Panc1 (cell line): ENCODE results near the gene TAC3. TPM values are rescaled to one million over a fixed set of nuclear protein-coding genes. Genes with fewer than 3 reads are reported as not detected.

Experiments
- ATAC-seq: fragments of 200-7000 bp; cut with Tn5 transposase; 2 replicates; pipeline ENCODE4 v1.9.1; 2020; ENCODE audit warnings: mild to moderate bottlenecking, moderate library complexity
- BruUV-seq: library from RNA; stranded (reverse); fragments of 400-500 nt; replicated peaks from 2 replicates; lab custom pipeline; 2021; lab: Mats Ljungman, UMichigan
- CTCF ChIA-PET: fragments of 300-600 bp; sonication (Branson Sonifier 250); formaldehyde crosslinking; loops from one replicate; lab custom pipeline; 2022; ENCODE audit warnings: antibody characterized with exemption; lab: Charles Lee
- POLR2A ChIA-PET: fragments of 300-600 bp; sonication (Branson Sonifier 250); formaldehyde crosslinking; loops from one replicate; lab custom pipeline; 2022; ENCODE audit warnings: antibody characterized with exemption; lab: Charles Lee
- DNase-seq: peaks from one replicate; pipeline ENCODE4 v3.0.0-alpha.2; 2010; ENCODE audit warnings: low read depth, low spot score
- H3K27ac ChIP-seq: 2 replicates; pipeline ENCODE4 v1.5.1; 2011; ENCODE audit warnings: mild to moderate bottlenecking, low read length, inconsistent platforms
- H3K27me3 ChIP-seq: fragments of 200-500 bp; sonication (Bioruptor generic); 2 replicates; pipeline ENCODE4 v1.6.0; 2014; ENCODE audit warnings: low read length, inconsistent platforms; ENCODE audit not compliant: control insufficient read depth, insufficient read depth
- H3K36me3 ChIP-seq: fragments of 200-500 bp; sonication (Bioruptor generic); 2 replicates; pipeline ENCODE4 v1.5.1; 2014; ENCODE audit warnings: inconsistent platforms, mild to moderate bottlenecking, low read length, moderate library complexity; ENCODE audit not compliant: control insufficient read depth, insufficient read depth
- H3K4me1 ChIP-seq: 2 replicates; pipeline ENCODE4 v1.5.1; 2011; ENCODE audit warnings: inconsistent platforms, mild to moderate bottlenecking, low read length, moderate library complexity; ENCODE audit not compliant: control insufficient read depth, insufficient read depth
- H3K4me3 ChIP-seq, 2 experiments: 2 replicates each; pipeline ENCODE4 v1.5.1; 2011 to 2012; ENCODE audit warnings: low read depth in 2 of 2, low read length in 2 of 2, mild to moderate bottlenecking in 2 of 2, inconsistent platforms in 1 of 2, moderate library complexity in 1 of 2
- H3K9me3 ChIP-seq: fragments of 200-500 bp; sonication (Bioruptor generic); 2 replicates; pipeline ENCODE4 v1.5.1; 2014; ENCODE audit warnings: low read depth, mild to moderate bottlenecking, inconsistent platforms, low read length, moderate library complexity; ENCODE audit not compliant: control insufficient read depth, insufficient read depth
- POLR2AphosphoS5 ChIP-seq: IDR thresholded peaks from 2 replicates; pipeline ENCODE4 v1.6.1; 2012; ENCODE audit warnings: mild to moderate bottlenecking, low read depth, low read length, moderate library complexity
- SIN3A ChIP-seq: IDR thresholded peaks from 2 replicates; pipeline ENCODE4 v1.6.1; 2012; ENCODE audit warnings: low read depth, mild to moderate bottlenecking, low read length, moderate library complexity, borderline replicate concordance; ENCODE audit not compliant: insufficient read depth
- TCF7L2 ChIP-seq: IDR thresholded peaks from 2 replicates; pipeline ENCODE4 v1.6.1; 2011; ENCODE audit warnings: mild to moderate bottlenecking, low read depth, low read length, inconsistent platforms
- in situ Hi-C: cut with HindIII; loops from 2 replicates; pipeline ENCODE4 v1.10.0; 2016; ENCODE audit warnings: low sequenced_read_pairs, low pct_unique_long_range_greater_than_20kb
- intact Hi-C: fragments of 100-400 bp; cut with micrococcal nuclease; formaldehyde crosslinking; loops from one replicate; pipeline ENCODE4 v1.10.0; 2022; ENCODE audit not compliant: unreplicated experiment
- total RNA-seq: library from RNA; stranded (reverse); gene quantifications from one replicate; pipeline ENCODE4 v1.2.1, GENCODE V29; 2021; ENCODE audit not compliant: unreplicated experiment
- TF ChIP-seq, protein P1 (sequence below): fragments of 450-650 bp; IDR thresholded peaks from 2 replicates; pipeline ENCODE4 v1.5.1; 2017; ENCODE audit warnings: mild to moderate bottlenecking
- TF ChIP-seq, protein P2 (sequence below), 2 experiments: IDR thresholded peaks; 2 replicates each; pipeline ENCODE4 v1.6.1; 2011 to 2012; ENCODE audit warnings: low read depth in 2 of 2, control low read depth in 1 of 2, low read length in 1 of 2, mild to moderate bottlenecking in 1 of 2, moderate library complexity in 1 of 2; ENCODE audit not compliant: insufficient read depth in 1 of 2

TAC3 gene
- total RNA-seq, 1 experiment from 2014 or later, result not detected

DNA sequence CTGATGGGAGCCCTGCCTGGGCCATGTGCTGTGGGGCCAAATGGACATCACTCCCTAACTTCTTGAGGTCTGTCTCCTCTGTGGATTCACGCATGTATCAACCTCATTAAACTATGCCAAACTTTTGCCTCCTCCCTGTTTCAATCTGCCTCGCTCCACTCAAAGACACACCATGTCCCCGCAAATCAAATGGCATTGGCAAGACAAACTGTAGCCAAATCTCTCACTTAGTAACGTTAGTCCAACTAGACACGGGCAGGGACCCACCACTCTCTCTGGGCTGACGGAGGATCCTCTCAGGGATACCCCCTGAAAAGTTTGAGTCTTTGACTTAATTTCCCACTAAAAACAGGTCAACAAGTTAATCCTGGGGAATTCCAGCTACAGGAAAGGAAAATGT, 18.0 kb downstream of the TAC3 start:
- ChIA-PET POLR2A (no interaction called here), CTCF (interaction anchor here (0.5 kb wide), 1 partner anchor 50 kb away, joined by 3 read pairs; no protein-coding TSS in a partner anchor)
- DNase-seq (no peak), ATAC-seq (no peak)
- Histone ChIP-seq H3K4me3 (no peak overlapping the region), H3K27me3 (no peaks in the 10 kb centered on the region), H3K36me3 (peaks cover 3% of the 10 kb centered on the region; the same call in 1 of the 2 replicates), H3K9me3 (no peaks in the 10 kb centered on the region), H3K27ac (no peak overlapping the region), H3K4me1 (no peaks in the 10 kb centered on the region)
- intact Hi-C loops, result no loop called here
- BruUV-seq, result no TSS peak
- in situ Hi-C loops, result no loop called here
- no peak for TF ChIP-seq TCF7L2
- no peak for TF ChIP-seq POLR2AphosphoS5
- TF ChIP-seq SIN3A, result no peak
- TF ChIP-seq, protein P1, sequence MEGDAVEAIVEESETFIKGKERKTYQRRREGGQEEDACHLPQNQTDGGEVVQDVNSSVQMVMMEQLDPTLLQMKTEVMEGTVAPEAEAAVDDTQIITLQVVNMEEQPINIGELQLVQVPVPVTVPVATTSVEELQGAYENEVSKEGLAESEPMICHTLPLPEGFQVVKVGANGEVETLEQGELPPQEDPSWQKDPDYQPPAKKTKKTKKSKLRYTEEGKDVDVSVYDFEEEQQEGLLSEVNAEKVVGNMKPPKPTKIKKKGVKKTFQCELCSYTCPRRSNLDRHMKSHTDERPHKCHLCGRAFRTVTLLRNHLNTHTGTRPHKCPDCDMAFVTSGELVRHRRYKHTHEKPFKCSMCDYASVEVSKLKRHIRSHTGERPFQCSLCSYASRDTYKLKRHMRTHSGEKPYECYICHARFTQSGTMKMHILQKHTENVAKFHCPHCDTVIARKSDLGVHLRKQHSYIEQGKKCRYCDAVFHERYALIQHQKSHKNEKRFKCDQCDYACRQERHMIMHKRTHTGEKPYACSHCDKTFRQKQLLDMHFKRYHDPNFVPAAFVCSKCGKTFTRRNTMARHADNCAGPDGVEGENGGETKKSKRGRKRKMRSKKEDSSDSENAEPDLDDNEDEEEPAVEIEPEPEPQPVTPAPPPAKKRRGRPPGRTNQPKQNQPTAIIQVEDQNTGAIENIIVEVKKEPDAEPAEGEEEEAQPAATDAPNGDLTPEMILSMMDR, result no peak
- TF ChIP-seq, protein P2, sequence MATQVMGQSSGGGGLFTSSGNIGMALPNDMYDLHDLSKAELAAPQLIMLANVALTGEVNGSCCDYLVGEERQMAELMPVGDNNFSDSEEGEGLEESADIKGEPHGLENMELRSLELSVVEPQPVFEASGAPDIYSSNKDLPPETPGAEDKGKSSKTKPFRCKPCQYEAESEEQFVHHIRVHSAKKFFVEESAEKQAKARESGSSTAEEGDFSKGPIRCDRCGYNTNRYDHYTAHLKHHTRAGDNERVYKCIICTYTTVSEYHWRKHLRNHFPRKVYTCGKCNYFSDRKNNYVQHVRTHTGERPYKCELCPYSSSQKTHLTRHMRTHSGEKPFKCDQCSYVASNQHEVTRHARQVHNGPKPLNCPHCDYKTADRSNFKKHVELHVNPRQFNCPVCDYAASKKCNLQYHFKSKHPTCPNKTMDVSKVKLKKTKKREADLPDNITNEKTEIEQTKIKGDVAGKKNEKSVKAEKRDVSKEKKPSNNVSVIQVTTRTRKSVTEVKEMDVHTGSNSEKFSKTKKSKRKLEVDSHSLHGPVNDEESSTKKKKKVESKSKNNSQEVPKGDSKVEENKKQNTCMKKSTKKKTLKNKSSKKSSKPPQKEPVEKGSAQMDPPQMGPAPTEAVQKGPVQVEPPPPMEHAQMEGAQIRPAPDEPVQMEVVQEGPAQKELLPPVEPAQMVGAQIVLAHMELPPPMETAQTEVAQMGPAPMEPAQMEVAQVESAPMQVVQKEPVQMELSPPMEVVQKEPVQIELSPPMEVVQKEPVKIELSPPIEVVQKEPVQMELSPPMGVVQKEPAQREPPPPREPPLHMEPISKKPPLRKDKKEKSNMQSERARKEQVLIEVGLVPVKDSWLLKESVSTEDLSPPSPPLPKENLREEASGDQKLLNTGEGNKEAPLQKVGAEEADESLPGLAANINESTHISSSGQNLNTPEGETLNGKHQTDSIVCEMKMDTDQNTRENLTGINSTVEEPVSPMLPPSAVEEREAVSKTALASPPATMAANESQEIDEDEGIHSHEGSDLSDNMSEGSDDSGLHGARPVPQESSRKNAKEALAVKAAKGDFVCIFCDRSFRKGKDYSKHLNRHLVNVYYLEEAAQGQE (IDR thresholded peaks at IDR 0.05; ENCODE audit: insufficient read depth in 1 of 2, low read depth in 2 of 2, low read length in 1 of 2), result no peak

DNA sequence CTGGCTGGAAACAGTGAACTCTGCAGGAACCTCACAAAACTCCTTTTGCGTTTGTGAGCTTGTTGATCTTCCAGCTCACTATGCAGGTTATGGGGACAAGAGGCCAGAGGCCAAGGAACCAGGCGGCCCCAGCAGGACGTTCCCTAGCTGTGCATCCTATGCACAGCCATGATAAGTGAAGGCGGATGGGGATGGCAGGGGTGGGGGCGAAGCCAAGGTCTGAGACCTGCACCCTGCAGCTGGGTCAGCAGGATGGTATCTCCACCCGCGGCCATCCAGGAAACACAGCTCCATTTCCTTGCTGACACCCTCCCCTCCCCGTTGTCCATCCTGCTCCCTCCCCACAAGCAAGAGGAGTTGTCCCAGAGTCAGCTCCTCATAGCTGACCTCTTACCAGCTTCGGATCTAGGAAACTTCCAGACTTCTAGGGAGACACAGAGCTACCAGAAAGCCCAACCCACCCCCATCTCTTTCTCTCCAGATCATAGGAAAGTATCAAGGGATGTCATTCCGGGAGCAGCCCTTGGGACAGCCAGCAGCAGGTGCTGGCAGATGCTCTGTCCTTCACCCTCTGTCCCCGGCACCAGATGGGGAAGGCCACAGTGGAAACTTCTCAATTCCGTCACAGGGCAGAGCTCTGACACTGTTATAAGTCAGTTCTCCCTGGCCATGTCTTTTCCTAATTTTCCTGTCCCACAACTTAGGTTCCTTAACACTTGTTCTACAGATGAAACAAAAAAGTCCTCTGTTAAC, 19.4 kb downstream of the TAC3 start:
- no peaks in the 10 kb centered on the region for H3K9me3 ChIP-seq
- ChIA-PET POLR2A (no interaction called here), CTCF (interaction anchor here (0.7 to 1.5 kb wide), 2 partner anchors 157 to 317 kb away, joined by 3 read pairs; no protein-coding TSS in a partner anchor)
- BruUV-seq, result no TSS peak
- DNase-seq, result no peak
- in situ Hi-C loops (no loop called here), intact Hi-C loops (no loop called here)
- H3K4me3 ChIP-seq, result no peak overlapping the region
- TF ChIP-seq TCF7L2, result no peak
- TF ChIP-seq, protein P2 (IDR thresholded peaks at IDR 0.05; ENCODE audit: insufficient read depth in 1 of 2, low read depth in 2 of 2, low read length in 1 of 2), result no peak
- no peaks in the 10 kb centered on the region for H3K27me3 ChIP-seq
- H3K36me3 ChIP-seq, result no peaks in the 10 kb centered on the region
- no peaks in the 10 kb centered on the region for H3K4me1 ChIP-seq
- no peak overlapping the region for H3K27ac ChIP-seq
- no peak for ATAC-seq
